Left renal cortex interstitium (tissue), 4 donors: Measurements from ENCODE around the gene HECW1. TPM values are rescaled to one million over a fixed set of nuclear protein-coding genes. Genes with fewer than 3 reads are reported as not detected.

Experiments
- DNase-seq, 4 donors: peaks; one replicate each; pipeline ENCODE4 v3.0.0-alpha.2; 2013; ENCODE audit warnings: low read depth in 4 of 4, low spot score in 2 of 4, missing footprints in 1 of 4
- polyA plus RNA-seq, 4 donors: library from polyadenylated mRNA; unstranded; fragments of 120-200 nt; gene quantifications; one replicate each; pipeline ENCODE4 v1.2.1, GENCODE V29; 2013; ENCODE audit not compliant: insufficient read length in 4 of 4

Gene HECW1
- polyA plus RNA-seq, 4 donors: 4.3 to 11.2 (median 6.3) TPM

GRCh38 chr7:43141091-43141490 lies 28.6 kb downstream of the HECW1 start:
- no peak for DNase-seq

- no peak for DNase-seq
Observed at GRCh38 chr7:43142703-43143102, 30.3 kb downstream of the HECW1 start.

- no peak for DNase-seq
Observed at GRCh38 chr7:43143918-43144589, 31.6 kb downstream of the HECW1 start.

GRCh38 chr7:43148161-43148731 lies 35.8 kb downstream of the HECW1 start:
- DNase-seq: no peak

GRCh38 chr7:43151076-43151475 lies 38.6 kb downstream of the HECW1 start:
- no peak for DNase-seq

- DNase-seq: no peak
Observed at GRCh38 chr7:43152696-43153095, 40.2 kb downstream of the HECW1 start.

GRCh38 chr7:43155636-43156035 lies 43.2 kb downstream of the HECW1 start:
- no peak for DNase-seq

- DNase-seq: no peak
Observed at GRCh38 chr7:43163885-43164284, 51.4 kb downstream of the HECW1 start.

- DNase-seq: no peak
Observed at GRCh38 chr7:43164757-43165156, 52.3 kb downstream of the HECW1 start.

- no peak for DNase-seq
Observed at GRCh38 chr7:43166686-43167085, 54.2 kb downstream of the HECW1 start.

- no peak for DNase-seq
Observed at GRCh38 chr7:43169076-43169475, 56.6 kb downstream of the HECW1 start.

- no peak for DNase-seq
Observed at GRCh38 chr7:43170571-43170970, 58.1 kb downstream of the HECW1 start.

GRCh38 chr7:43175570-43176200 lies 63.2 kb downstream of the HECW1 start:
- no peak for DNase-seq

GRCh38 chr7:43179393-43179792 lies 66.9 kb downstream of the HECW1 start:
- no peak for DNase-seq

- DNase-seq: no peak
Observed at GRCh38 chr7:43192806-43193460, 80.5 kb downstream of the HECW1 start.

GRCh38 chr7:43193893-43194292 lies 81.4 kb downstream of the HECW1 start:
- no peak for DNase-seq

- DNase-seq: no peak
Observed at GRCh38 chr7:43195256-43195655, 82.8 kb downstream of the HECW1 start.

- no peak for DNase-seq
Observed at GRCh38 chr7:43195768-43196167, 83.3 kb downstream of the HECW1 start.

- peak in 1 of 4 donors; percentile 39 for DNase-seq
Observed at GRCh38 chr7:43196379-43196778, 83.9 kb downstream of the HECW1 start.

GRCh38 chr7:43198016-43198415 lies 85.6 kb downstream of the HECW1 start:
- DNase-seq: no peak

GRCh38 chr7:43198599-43199090 lies 86.2 kb downstream of the HECW1 start:
- DNase-seq: no peak
